ENCODE measurements around the gene SYS1. TPM values are rescaled to one million over a fixed set of nuclear protein-coding genes. Genes with fewer than 3 reads are reported as not detected.

Gene SYS1
- total RNA-seq, 5 donors from 2014 or later (not counting 1 experiment from before 2014, with no cell fraction given), result 53.1 to 86.9 (median 58.2) TPM

GRCh38 chr20:45377269-45377668 is 14.3 kb downstream of the SYS1 start:
- H3K9me3 Mint-ChIP-seq, result no peaks in the 10 kb centered on the region

GRCh38 chr20:45378191-45378590 is 15.2 kb downstream of the SYS1 start, which contains the start of gene TP53TG5:
Gene TP53TG5 (minus strand): TSS chr20:45378325. CDS start chr20:45378236, 89 bp downstream.
- Histone ChIP-seq H3K4me1 (ENCODE audit: control insufficient read depth in 1 of 2, extremely low read depth in 1 of 2, insufficient read depth in 2 of 2, low read length in 2 of 2) (peaks cover 2 to 11% of the 10 kb centered on the region in 2 experiments), H3K27ac (ENCODE audit: low read length) (no peak within 1 kb of the TSS), H3K9me3 (no peaks in the 10 kb centered on the region), H3K27me3 (replicated peaks in 1 of 2; ENCODE audit: control insufficient read depth in 2 of 2, extremely low read depth in 1 of 2, insufficient read depth in 2 of 2, low read length in 1 of 2) (no peaks in the 10 kb centered on the region), H3K36me3 (ENCODE audit: control insufficient read depth in 2 of 2, extremely low read depth in 1 of 2, insufficient read depth in 1 of 2, low read length in 1 of 2) (peaks cover 0 to 16% of the 10 kb centered on the region in 2 donors), H3K4me3 (ENCODE audit: control insufficient read depth in 1 of 2, extremely low read depth in 1 of 2, low read length in 1 of 2) (no peak within 1 kb of the TSS)
- no CpG with 5 or more reads among the region's 1 CpG for WGBS (ENCODE audit: insufficient coverage)
- no peaks in the 10 kb centered on the region for H3K27me3 Mint-ChIP-seq
- ChIA-PET CTCF (no interaction called here), POLR2A (no interaction called here)
- peaks cover 6 to 12% (median 9%) of the 10 kb centered on the region in 3 donors for H3K4me1 Mint-ChIP-seq
- no peak within 1 kb of the TSS for H3K27ac Mint-ChIP-seq
- ATAC-seq (replicated peaks in 1 of 4) (no peak), DNase-seq (no peak)
- H3K4me3 Mint-ChIP-seq, result no peak within 1 kb of the TSS
- H3K36me3 Mint-ChIP-seq, result peaks cover 23% of the 10 kb centered on the region
- no peaks in the 10 kb centered on the region for H3K9me3 Mint-ChIP-seq

More at GRCh38 chr20:45377269-45377668, 14.3 kb downstream of the SYS1 start:
- peaks cover 20% of the 10 kb centered on the region for H3K36me3 Mint-ChIP-seq
- POLR2A ChIA-PET, result no interaction called here
- no peak overlapping the region for H3K27ac Mint-ChIP-seq
- Histone ChIP-seq H3K27ac (ENCODE audit: low read length) (no peak overlapping the region), H3K4me3 (ENCODE audit: control insufficient read depth in 1 of 2, extremely low read depth in 1 of 2, low read length in 1 of 2) (no peak overlapping the region), H3K36me3 (ENCODE audit: control insufficient read depth in 2 of 2, extremely low read depth in 1 of 2, insufficient read depth in 1 of 2, low read length in 1 of 2) (peaks cover 0 to 16% of the 10 kb centered on the region in 2 donors), H3K27me3 (replicated peaks in 1 of 2; ENCODE audit: control insufficient read depth in 2 of 2, extremely low read depth in 1 of 2, insufficient read depth in 2 of 2, low read length in 1 of 2) (no peaks in the 10 kb centered on the region), H3K4me1 (ENCODE audit: control insufficient read depth in 1 of 2, extremely low read depth in 1 of 2, insufficient read depth in 2 of 2, low read length in 2 of 2) (peaks cover 6 to 20% of the 10 kb centered on the region in 2 experiments), H3K9me3 (no peaks in the 10 kb centered on the region)
- WGBS (ENCODE audit: insufficient coverage), result 93% methylated on average over 8 of the region's 11 CpGs
- ATAC-seq (replicated peaks in 1 of 4) (no peak), DNase-seq (no peak)
- H3K4me3 Mint-ChIP-seq, result no peak overlapping the region
- CTCF ChIA-PET, result interaction anchor here in 1 of 2 donors (0.7 kb wide), 1 partner anchor 17 kb away, joined by 3 read pairs; no protein-coding TSS in a partner anchor
- no peaks in the 10 kb centered on the region for H3K27me3 Mint-ChIP-seq
- H3K4me1 Mint-ChIP-seq, result peaks cover 9 to 20% (median 17%) of the 10 kb centered on the region in 3 donors

GRCh38 chr20:45387274-45387673 is 24.3 kb downstream of the SYS1 start:
- ChIA-PET CTCF (interaction anchor here in 1 of 2 donors (1.2 kb wide), 1 partner anchor 16 kb away, joined by 3 read pairs; no protein-coding TSS in a partner anchor), POLR2A (no interaction called here)
- H3K36me3 ChIP-seq (ENCODE audit: control insufficient read depth in 2 of 2, extremely low read depth in 1 of 2, insufficient read depth in 1 of 2, low read length in 1 of 2), result no peaks in the 10 kb centered on the region
- no peaks in the 10 kb centered on the region for H3K4me1 ChIP-seq (ENCODE audit: control insufficient read depth in 1 of 2, extremely low read depth in 1 of 2, insufficient read depth in 2 of 2, low read length in 2 of 2)
- no peak overlapping the region for H3K27ac ChIP-seq (ENCODE audit: low read length)
- no peak for DNase-seq
- Mint-ChIP-seq H3K27ac (no peak overlapping the region), H3K4me3 (no peak overlapping the region), H3K9me3 (peaks cover 0 to 9% (median 0%) of the 10 kb centered on the region in 3 donors), H3K36me3 (peaks cover 16% of the 10 kb centered on the region), H3K4me1 (peaks cover 0 to 5% (median 0%) of the 10 kb centered on the region in 3 donors), H3K27me3 (no peaks in the 10 kb centered on the region)
- whole genome bisulfite sequencing (ENCODE audit: insufficient coverage), result no CpG with 5 or more reads among the region's 1 CpG
- H3K27me3 ChIP-seq (replicated peaks in 1 of 2; ENCODE audit: control insufficient read depth in 2 of 2, extremely low read depth in 1 of 2, insufficient read depth in 2 of 2, low read length in 1 of 2), result no peaks in the 10 kb centered on the region
- no peak for ATAC-seq (replicated peaks in 1 of 4)
- H3K9me3 ChIP-seq, result no peaks in the 10 kb centered on the region
- no peak overlapping the region for H3K4me3 ChIP-seq (ENCODE audit: control insufficient read depth in 1 of 2, extremely low read depth in 1 of 2, low read length in 1 of 2)

DNA sequence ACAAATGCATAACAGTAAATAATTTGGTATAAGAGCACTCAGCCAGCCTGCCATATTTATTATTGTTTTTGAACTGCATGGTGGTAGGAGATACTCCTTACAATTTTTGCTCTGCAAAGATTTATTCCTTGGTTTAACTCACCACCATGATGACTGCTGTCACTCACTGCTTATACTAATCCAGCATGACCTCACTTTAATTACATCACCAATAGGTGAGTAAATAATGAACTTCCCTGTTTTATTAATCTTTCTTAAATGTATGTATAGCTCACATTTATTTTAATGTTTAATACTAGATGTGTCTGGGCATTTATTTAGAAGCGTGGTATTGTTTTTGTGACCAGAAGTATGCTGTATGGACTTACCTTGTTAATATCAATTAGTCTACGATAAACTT is 28.0 kb downstream of the SYS1 start:
- ATAC-seq (replicated peaks in 1 of 4) (no peak), DNase-seq (no peak)
- Histone ChIP-seq H3K9me3 (no peaks in the 10 kb centered on the region), H3K4me1 (ENCODE audit: control insufficient read depth in 1 of 2, extremely low read depth in 1 of 2, insufficient read depth in 2 of 2, low read length in 2 of 2) (no peaks in the 10 kb centered on the region), H3K36me3 (ENCODE audit: control insufficient read depth in 2 of 2, extremely low read depth in 1 of 2, insufficient read depth in 1 of 2, low read length in 1 of 2) (peaks cover 0 to 2% of the 10 kb centered on the region in 2 donors), H3K27ac (ENCODE audit: low read length) (no peak overlapping the region), H3K27me3 (replicated peaks in 1 of 2; ENCODE audit: control insufficient read depth in 2 of 2, extremely low read depth in 1 of 2, insufficient read depth in 2 of 2, low read length in 1 of 2) (no peaks in the 10 kb centered on the region), H3K4me3 (ENCODE audit: control insufficient read depth in 1 of 2, extremely low read depth in 1 of 2, low read length in 1 of 2) (no peak overlapping the region)
- peaks cover 18% of the 10 kb centered on the region for H3K36me3 Mint-ChIP-seq
- H3K4me1 Mint-ChIP-seq, result peaks cover 0 to 5% (median 0%) of the 10 kb centered on the region in 3 donors
- H3K27ac Mint-ChIP-seq, result no peak overlapping the region
- H3K27me3 Mint-ChIP-seq, result no peaks in the 10 kb centered on the region
- peaks cover 0 to 9% (median 0%) of the 10 kb centered on the region in 3 donors for H3K9me3 Mint-ChIP-seq
- no peak overlapping the region for H3K4me3 Mint-ChIP-seq
- WGBS (ENCODE audit: insufficient coverage), result no CpG with 5 or more reads among the region's 2 CpGs
- POLR2A ChIA-PET, result interaction anchor here in 1 of 2 donors (0.6 kb wide), 1 partner anchor 43 kb away, joined by 8 read pairs; no protein-coding TSS in a partner anchor
- CTCF ChIA-PET, result interaction anchor here in 1 of 2 donors (0.7 to 0.9 kb wide), 2 partner anchors 28 to 46 kb away, joined by 3 read pairs; partner anchors contain the start of gene SYS1

- peaks cover 18% of the 10 kb centered on the region for H3K36me3 Mint-ChIP-seq
- Histone ChIP-seq H3K4me3 (ENCODE audit: control insufficient read depth in 1 of 2, extremely low read depth in 1 of 2, low read length in 1 of 2) (no peak overlapping the region), H3K4me1 (ENCODE audit: control insufficient read depth in 1 of 2, extremely low read depth in 1 of 2, insufficient read depth in 2 of 2, low read length in 2 of 2) (no peaks in the 10 kb centered on the region), H3K27me3 (replicated peaks in 1 of 2; ENCODE audit: control insufficient read depth in 2 of 2, extremely low read depth in 1 of 2, insufficient read depth in 2 of 2, low read length in 1 of 2) (no peaks in the 10 kb centered on the region), H3K9me3 (no peaks in the 10 kb centered on the region), H3K27ac (ENCODE audit: low read length) (no peak overlapping the region), H3K36me3 (ENCODE audit: control insufficient read depth in 2 of 2, extremely low read depth in 1 of 2, insufficient read depth in 1 of 2, low read length in 1 of 2) (peaks cover 0 to 2% of the 10 kb centered on the region in 2 donors)
- H3K27me3 Mint-ChIP-seq, result no peaks in the 10 kb centered on the region
- WGBS (ENCODE audit: insufficient coverage), result no CpG with 5 or more reads among the region's 2 CpGs
- H3K27ac Mint-ChIP-seq, result no peak overlapping the region
- peaks cover 0 to 9% (median 0%) of the 10 kb centered on the region in 3 donors for H3K9me3 Mint-ChIP-seq
- ATAC-seq (replicated peaks in 1 of 4) (no peak), DNase-seq (no peak)
- no peak overlapping the region for H3K4me3 Mint-ChIP-seq
- ChIA-PET CTCF (interaction anchor here in 1 of 2 donors (0.9 kb wide), 1 partner anchor 29 kb away, joined by 3 read pairs; the partner anchor contains the start of gene SYS1), POLR2A (interaction anchor here in 1 of 2 donors (0.6 kb wide), 1 partner anchor 42 kb away, joined by 8 read pairs; no protein-coding TSS in a partner anchor)
- H3K4me1 Mint-ChIP-seq, result peaks cover 0 to 5% (median 0%) of the 10 kb centered on the region in 3 donors
Measured at GRCh38 chr20:45391559-45391958, 28.6 kb downstream of the SYS1 start.

GRCh38 chr20:45392733-45393132 is 29.8 kb downstream of the SYS1 start:
- peaks cover 0 to 5% (median 0%) of the 10 kb centered on the region in 3 donors for H3K4me1 Mint-ChIP-seq
- no peak overlapping the region for H3K27ac Mint-ChIP-seq
- Histone ChIP-seq H3K4me3 (ENCODE audit: control insufficient read depth in 1 of 2, extremely low read depth in 1 of 2, low read length in 1 of 2) (no peak overlapping the region), H3K27ac (ENCODE audit: low read length) (no peak overlapping the region), H3K9me3 (no peaks in the 10 kb centered on the region), H3K4me1 (ENCODE audit: control insufficient read depth in 1 of 2, extremely low read depth in 1 of 2, insufficient read depth in 2 of 2, low read length in 2 of 2) (no peaks in the 10 kb centered on the region), H3K27me3 (replicated peaks in 1 of 2; ENCODE audit: control insufficient read depth in 2 of 2, extremely low read depth in 1 of 2, insufficient read depth in 2 of 2, low read length in 1 of 2) (no peaks in the 10 kb centered on the region), H3K36me3 (ENCODE audit: control insufficient read depth in 2 of 2, extremely low read depth in 1 of 2, insufficient read depth in 1 of 2, low read length in 1 of 2) (peaks cover 0 to 2% of the 10 kb centered on the region in 2 donors)
- ATAC-seq (replicated peaks in 1 of 4) (no peak), DNase-seq (no peak)
- no peaks in the 10 kb centered on the region for H3K27me3 Mint-ChIP-seq
- H3K9me3 Mint-ChIP-seq, result no peaks in the 10 kb centered on the region
- no CpG with 5 or more reads among the region's 3 CpGs for WGBS (ENCODE audit: insufficient coverage)
- H3K4me3 Mint-ChIP-seq, result no peak overlapping the region
- CTCF ChIA-PET, result interaction anchor here (0.6 to 1.1 kb wide), 5 partner anchors 11 to 965 kb away, joined by 3 to 5 read pairs (median 3); no protein-coding TSS in a partner anchor
- peaks cover 8% of the 10 kb centered on the region for H3K36me3 Mint-ChIP-seq
- POLR2A ChIA-PET, result no interaction called here
